Hematopoietic multipotent progenitor cell treated with erythropoietin and hydrocortisone succinate and interleukin-3 and kit ligand, for 17 days (in vitro differentiated cells): ENCODE results near the gene ZNF526.

Experiments used
- DNase-seq: peaks from one replicate; pipeline ENCODE4 v3.0.0-alpha.2; 2015; ENCODE audit warnings: low spot score

ZNF526 gene

GRCh38 chr19:42225718-42226292, 5.7 kb downstream of the ZNF526 start:
- DNase-seq, result no peak

- DNase-seq, result no peak
Measured at GRCh38 chr19:42226886-42227285, 6.8 kb downstream of the ZNF526 start.

- peak; percentile 52 for DNase-seq
Measured at GRCh38 chr19:42228641-42229040, 8.5 kb downstream of the ZNF526 start.

GRCh38 chr19:42229301-42229854, 9.3 kb downstream of the ZNF526 start:
- peak; percentile 86 for DNase-seq

GRCh38 chr19:42229855-42230351, 9.8 kb downstream of the ZNF526 start:
- DNase-seq, result peak; percentile 90

GRCh38 chr19:42230571-42230970, 10.5 kb downstream of the ZNF526 start:
- peak; percentile 46 for DNase-seq

- no peak for DNase-seq
Measured at GRCh38 chr19:42232435-42232834, 12.3 kb downstream of the ZNF526 start.

- DNase-seq, result no peak
Measured at GRCh38 chr19:42233106-42233505, 13.0 kb downstream of the ZNF526 start.

GRCh38 chr19:42233678-42234292, 13.7 kb downstream of the ZNF526 start:
- no peak for DNase-seq

GRCh38 chr19:42234364-42234763, 14.3 kb downstream of the ZNF526 start:
- DNase-seq, result no peak

GRCh38 chr19:42235181-42235580, 15.1 kb downstream of the ZNF526 start:
- no peak for DNase-seq

GRCh38 chr19:42239544-42240220, 19.6 kb downstream of the ZNF526 start:
- DNase-seq, result no peak

GRCh38 chr19:42241279-42241678, 21.2 kb downstream of the ZNF526 start:
- DNase-seq, result no peak

GRCh38 chr19:42242069-42242511, 22.0 kb downstream of the ZNF526 start:
- peak; percentile 54 for DNase-seq

- peak; percentile 98 for DNase-seq
Measured at GRCh38 chr19:42242512-42243409, 22.6 kb downstream of the ZNF526 start, which contains the start of gene GSK3A. GSK3A (minus strand) TSS chr19:42242602; CDS start chr19:42242465, 137 bp downstream.

- peak; percentile 95 for DNase-seq
Measured at GRCh38 chr19:42244347-42245220, 24.5 kb downstream of the ZNF526 start.

GRCh38 chr19:42245231-42245630, 25.1 kb downstream of the ZNF526 start:
- DNase-seq, result no peak

- DNase-seq, result peak; percentile 14
Measured at GRCh38 chr19:42246143-42246921, 26.2 kb downstream of the ZNF526 start.

GRCh38 chr19:42246922-42247639, 27.0 kb downstream of the ZNF526 start:
- no peak for DNase-seq
